Kidney tubule cell (primary cell): ENCODE measurements around the gene NDFIP2.

Source experiments
- DNase-seq: peaks from one replicate; pipeline ENCODE4 v3.0.0-alpha.2; 2018; ENCODE audit warnings: low spot score

Gene NDFIP2

DNA sequence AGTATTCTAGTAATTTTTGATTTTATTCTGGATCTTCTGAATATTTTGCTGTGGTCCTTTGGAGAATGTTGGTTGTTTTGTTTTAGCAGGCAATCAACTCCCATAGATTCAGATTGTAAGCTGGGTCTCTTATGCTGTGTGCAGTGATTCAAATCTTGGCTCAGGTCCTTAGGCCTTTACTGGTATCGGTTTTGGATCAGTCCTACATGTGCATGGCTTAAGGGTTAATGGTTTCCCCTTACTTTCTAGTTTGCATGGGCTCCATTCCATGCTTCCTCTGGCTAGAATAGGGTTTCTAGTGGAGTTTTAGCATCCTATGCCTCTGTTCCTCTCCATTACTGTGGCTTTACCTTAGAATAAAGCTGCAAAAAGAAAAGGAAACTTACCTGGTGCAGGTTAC is 16.1 kb downstream of the NDFIP2 start:
- DNase-seq = no peak

DNA sequence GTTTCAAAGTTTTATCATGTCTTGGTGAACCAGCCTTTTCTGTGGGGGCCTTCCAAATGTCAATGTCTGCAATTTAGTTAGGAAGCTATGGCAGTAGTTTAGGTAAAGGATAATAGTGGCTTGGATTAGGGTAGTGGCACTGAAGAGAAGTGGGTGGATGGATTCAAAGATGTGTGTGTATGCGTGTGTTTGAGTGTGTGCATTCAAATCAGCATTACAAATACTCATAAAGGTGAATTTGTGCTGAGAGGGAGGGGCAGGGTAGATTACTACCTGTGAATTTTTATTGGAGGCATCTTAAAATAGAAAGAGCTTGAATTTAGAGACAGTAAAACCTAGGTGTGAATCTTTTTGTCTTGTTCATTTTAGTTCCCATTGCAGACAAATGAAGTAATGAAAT is 16.9 kb downstream of the NDFIP2 start:
- no peak for DNase-seq

GRCh38 chr13:79500829-79501228 is 19.9 kb downstream of the NDFIP2 start:
- DNase-seq = no peak

DNA sequence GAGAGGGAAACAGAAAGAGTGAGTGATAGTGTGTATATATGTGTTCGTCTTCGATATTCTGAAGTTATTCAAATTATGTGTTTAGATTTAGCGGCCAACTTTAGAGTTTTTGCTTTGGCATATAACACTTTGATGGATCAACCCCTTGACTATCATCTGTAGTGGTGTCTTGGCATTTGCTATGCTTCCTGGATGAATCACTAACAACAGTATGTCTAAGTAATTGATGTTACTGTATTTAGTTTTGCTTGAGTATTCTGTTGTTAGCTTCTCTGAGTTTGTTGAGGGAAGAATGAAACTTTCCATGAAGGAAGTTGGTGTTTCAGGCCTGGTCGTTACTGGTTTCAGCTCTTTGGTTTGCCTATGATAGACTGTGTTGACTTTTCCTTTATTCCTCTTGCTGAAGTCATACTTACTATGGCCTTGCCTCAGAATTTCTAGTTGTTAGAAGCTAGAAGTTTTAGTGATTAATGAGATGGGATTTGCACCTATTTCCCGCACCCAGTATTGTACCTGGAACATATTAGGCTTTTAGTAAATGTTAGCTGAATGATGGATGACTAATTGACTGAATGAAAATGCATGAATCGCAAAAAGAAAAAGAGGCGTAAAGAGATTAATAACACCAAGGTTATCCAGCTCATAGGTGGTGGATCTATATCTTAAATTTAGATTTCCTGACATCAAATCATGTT is 20.7 kb downstream of the NDFIP2 start:
- DNase-seq = peak; percentile 42

DNA sequence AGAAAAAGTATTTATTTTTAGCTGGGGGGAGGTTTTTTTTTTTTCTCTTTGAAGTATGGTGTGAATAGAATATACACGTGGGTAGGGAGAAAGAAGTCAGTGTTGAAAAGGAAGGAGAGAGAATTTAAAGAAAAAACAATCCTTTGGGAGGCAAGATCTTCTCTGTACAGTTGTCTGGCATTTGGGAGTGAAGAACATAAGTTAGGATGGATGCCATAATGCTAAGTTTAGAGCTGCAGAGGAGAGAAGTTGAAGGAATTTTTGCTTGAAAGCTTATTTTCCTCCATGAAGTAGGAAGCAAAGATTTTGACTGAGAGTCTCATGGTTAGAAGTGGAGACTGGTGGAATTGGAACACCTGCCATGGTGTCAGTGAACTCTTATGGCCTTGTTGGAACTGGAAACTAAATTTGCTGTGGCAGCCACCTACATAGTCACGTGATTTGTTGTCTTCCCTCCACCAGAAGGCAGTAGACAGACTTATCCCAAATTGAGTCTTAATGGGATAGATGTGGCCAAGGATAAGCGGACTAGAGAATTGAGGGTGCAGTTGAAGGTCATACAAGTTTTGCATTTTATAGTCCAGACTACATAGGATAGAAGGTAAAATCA is 22.0 kb downstream of the NDFIP2 start:
- DNase-seq = no peak

DNA sequence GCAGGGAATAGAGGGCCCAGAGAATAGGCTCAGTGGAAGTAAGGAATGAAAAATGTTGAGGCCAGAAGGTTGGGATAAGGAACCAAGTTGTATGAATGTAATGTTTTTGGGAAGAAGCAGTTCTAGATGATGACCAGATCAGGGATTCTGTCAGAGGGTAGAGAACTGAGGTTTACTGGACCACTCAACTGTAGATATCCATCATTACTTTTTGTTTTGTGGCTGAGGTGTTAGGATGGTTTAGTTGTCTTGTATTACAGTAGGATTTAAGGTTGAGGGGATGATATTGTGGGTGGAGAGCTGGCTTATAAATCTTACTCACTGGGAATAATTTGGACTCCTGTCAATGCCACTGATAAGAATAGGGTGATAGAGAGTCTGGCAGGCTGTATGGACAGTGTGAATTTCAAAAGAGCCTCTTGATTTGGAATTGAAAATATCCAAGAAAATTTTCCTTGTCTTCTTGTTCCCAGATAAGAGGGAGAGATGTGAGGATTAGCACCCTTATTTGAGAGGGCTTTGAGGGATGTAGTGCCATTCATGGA is 22.6 kb downstream of the NDFIP2 start:
- DNase-seq = no peak

GRCh38 chr13:79508224-79508961 is 27.4 kb downstream of the NDFIP2 start:
- peak; percentile 9 for DNase-seq

GRCh38 chr13:79511611-79512010 is 30.7 kb downstream of the NDFIP2 start:
- no peak for DNase-seq

DNA sequence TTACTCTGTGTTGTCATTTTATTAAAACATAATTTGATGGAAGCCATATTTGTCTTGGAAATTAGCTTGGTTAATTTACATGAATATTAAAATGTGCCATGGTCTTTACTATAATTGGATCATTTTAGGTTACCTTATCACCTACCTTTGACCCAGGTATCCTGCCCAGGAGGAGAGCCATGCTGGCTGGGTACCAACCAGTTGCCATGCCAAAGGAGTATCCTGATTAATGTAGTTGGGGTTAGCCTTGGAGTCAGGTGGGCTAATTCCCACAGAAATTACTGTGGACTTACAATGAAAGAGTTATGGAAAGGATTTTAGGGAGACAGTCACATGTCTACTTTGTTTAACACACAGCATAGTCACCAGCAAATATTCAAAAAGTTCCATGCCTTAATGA is 32.0 kb downstream of the NDFIP2 start:
- DNase-seq = no peak

DNA sequence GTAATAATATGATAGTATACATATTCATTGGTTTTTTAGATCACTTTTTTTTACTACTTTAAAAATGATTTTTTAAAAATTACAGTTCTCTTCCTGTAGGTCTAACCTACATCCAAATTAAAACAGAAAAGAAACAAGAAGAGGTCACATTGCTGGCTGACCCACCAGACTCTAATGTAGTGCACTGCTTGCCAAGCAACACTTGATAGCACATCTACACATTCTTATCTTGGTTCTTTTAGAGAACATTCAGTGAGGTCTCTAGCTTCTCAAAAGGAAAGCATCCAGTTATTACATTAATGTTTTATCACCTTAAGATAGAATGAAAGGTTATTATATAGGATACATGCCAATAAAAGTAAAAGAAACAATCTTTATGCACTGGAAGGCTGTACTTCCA is 35.6 kb downstream of the NDFIP2 start:
- no peak for DNase-seq

DNA sequence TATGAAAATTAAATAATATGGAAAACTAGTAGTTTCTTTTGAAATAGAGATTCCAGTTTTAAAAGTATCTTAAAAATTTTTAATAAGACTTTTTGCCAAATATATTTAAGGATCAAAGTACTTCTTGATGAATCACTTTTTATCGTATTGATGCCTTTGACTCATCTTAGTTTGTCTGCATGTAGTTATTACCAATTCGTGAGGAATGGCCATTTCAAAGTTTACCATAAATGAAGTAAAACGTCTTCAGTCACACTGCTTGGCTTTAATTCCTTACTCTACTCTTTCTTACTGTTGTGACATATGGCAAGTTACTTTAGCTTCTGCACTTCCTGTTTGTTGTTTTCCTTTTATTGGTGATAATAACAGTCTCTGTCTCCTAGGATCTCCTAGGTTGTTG is 38.3 kb downstream of the NDFIP2 start:
- no peak for DNase-seq

- peak; percentile 32 for DNase-seq
Observed at GRCh38 chr13:79522583-79522982, 41.6 kb downstream of the NDFIP2 start.

GRCh38 chr13:79525064-79525857 is 44.3 kb downstream of the NDFIP2 start:
- peak; percentile 42 for DNase-seq

DNA sequence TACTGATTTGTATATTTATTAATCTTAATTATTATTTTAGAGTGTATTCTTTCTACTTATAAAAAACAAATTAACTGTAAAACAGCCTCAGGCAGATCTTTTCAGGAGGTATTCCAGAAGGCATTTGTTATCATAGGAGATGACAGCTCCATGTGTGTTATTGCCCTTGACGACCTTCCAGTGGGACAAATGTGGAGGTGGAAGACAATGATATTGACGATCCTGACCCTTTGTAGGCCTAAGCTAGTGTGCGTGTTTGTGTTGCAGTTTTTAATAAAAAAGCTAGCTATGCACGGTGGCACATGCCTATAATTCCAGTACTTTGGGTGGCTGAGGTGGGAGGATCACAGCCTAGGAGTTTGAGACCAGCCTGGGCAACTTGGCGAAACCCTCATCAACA is 46.7 kb downstream of the NDFIP2 start:
- no peak for DNase-seq

- no peak for DNase-seq
Observed at GRCh38 chr13:79528356-79528755, 47.4 kb downstream of the NDFIP2 start.

GRCh38 chr13:79528759-79529191 is 47.8 kb downstream of the NDFIP2 start:
- DNase-seq = no peak

GRCh38 chr13:79529817-79530216 is 48.9 kb downstream of the NDFIP2 start:
- no peak for DNase-seq

DNA sequence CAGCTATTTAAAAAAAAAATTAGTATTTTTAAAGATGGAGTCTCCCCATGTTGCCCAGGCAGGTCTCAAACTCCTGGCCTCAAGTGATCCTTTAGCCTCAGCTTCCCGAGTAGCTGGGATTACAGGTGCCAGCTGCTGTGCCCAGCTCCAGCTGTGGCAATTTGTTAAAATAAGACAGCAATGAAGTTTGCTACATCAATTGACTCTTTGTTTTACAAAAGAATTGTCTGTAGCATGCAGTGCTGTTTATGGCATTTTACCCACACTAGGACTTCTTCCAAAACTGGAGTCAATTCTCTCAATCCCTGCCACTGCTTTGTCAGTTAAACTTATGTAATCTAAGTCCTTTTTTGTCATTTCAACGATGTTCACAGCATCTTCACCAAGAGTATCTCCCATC is 49.3 kb downstream of the NDFIP2 start:
- no peak for DNase-seq

- peak; percentile 28 for DNase-seq
Observed at GRCh38 chr13:79531542-79532254, 50.7 kb downstream of the NDFIP2 start.

DNA sequence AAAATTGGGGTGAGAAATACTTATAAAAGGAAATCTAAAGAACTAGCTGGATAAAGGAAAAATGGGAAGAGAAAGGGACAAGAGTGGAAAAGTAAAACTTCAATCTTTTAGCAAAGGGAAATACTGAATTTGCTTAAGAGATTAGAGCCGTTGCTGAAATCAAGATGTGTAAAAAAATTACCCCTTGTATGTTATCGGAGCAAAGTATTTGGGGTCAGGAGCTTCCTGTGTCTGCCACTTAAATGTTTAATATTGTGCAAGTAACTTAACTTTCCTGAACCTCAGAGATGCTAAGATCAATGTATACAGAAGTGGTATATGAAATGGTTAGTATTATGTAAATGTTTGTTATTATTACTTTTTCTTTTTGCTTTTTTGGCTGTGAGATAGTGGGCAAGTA is 51.6 kb downstream of the NDFIP2 start:
- DNase-seq = no peak

- no peak for DNase-seq
Observed at GRCh38 chr13:79533781-79534400, 52.9 kb downstream of the NDFIP2 start.
